AG08395 (cell line): ENCODE results near the gene SRP9.

Experiments used
- DNase-seq: peaks from one replicate; pipeline ENCODE4 v3.0.0; 2012; ENCODE audit warnings: mixed read lengths, low spot score

Gene SRP9

GRCh38 chr1:225777583-225778336, at the start of gene SRP9:
Gene SRP9, plus strand, starts transcription at chr1:225777826. Its CDS starts 115 bp downstream, at chr1:225777941.
- DNase-seq = peak; percentile 98

DNA sequence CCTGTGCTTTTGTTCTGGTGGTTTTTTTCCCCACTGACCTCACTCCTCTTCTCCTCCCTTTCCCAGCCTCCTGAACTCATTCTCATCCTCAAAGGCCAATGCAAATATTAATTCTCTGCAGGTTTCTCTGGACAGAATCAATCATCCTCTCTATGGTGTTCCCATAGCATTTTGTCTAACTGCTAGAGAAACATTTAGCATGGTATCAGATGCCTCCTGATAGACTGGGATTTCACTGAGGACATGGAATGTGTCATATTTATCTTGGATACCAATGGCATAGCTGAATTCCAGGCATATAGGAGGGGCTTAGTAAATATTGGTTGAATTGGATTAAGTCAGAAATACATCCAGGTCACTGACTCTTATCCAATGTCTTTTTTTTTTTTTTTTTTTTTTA, 46.1 kb upstream of the SRP9 start:
- no peak for DNase-seq

DNA sequence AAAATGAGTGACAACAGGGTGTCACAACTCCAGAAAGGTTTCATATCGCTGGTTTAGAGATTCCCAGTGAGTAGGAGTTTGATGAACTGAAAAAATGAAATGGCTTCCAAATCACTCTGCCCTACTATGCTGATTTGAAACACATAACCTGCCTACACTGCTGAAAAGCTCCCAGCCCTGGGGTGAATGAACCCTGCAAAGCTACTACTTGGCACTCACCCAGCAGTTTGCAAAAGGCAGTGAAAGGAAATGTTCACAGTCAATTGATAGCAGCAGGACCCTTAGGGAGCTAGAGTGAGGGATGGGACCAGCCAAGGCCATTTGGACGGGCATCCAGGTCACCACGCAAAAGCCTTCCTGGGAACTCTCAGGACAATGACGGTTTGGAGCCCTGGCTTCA, 44.4 kb upstream of the SRP9 start:
- no peak for DNase-seq

DNA sequence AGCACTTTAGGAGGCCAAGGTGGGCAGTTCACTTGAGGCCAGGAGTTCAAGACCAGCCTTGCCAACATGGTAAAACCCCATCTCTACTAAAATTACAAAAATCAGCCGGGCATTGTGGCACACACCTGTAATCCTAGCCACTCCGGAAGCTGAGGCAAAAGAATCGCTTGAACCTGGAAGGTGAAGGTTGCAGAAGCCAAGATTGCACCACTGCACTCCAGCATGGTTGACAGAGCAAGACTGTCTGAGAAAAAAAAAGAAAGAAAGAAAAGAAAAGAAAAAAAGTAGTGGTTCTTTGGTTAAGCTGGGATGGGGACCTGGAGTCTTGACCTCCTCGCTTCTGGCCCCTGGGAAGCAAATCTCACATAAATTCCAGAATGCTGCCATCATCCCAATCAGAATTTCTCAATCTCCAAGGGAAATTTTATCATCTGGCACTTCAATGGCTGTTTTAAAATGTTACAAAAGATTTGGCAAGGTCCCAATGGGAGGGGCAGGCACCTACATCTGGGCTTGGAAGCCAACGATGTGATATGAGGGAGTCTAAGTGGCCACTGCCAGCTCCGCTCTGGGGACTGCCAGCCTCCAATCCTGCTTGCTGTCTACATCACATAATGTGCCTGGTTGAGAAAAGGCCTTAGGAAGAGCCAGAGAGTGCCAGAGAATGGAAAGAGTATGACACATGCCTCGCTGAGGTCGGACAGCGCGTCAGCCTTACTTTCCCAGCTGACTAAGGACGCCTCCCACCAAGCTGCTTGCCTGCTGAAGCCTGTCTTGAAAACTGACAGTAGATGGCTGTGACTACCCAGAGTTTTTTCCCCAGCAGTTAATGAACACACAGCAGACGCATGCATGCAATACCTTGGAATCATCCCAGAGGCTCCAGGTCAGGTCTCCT, 42.1 kb upstream of the SRP9 start:
- DNase-seq = peak; percentile 94

GRCh38 chr1:225736437-225737098, 41.1 kb upstream of the SRP9 start:
- peak; percentile 4 for DNase-seq

GRCh38 chr1:225737161-225737560, 40.5 kb upstream of the SRP9 start:
- DNase-seq = no peak

DNA sequence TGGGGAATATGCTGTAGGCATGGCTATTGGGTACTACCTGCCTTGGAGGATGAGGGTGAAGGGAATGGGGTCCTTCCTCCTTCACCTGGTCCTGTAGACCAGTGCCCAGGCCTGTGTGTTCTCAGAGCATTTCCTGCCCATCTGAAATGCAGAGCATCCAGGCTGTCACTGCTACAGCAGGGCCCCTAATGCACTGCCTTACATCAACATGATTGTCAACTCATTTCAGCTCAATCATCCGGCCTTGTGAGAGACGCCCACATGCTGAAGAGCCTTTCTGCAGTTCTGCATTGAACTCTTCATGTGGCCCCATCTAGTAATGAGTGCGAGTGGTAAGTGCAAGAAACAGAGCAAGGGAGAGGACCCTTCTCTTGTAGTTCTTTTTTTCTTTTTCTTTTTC, 39.8 kb upstream of the SRP9 start:
- DNase-seq = no peak

DNA sequence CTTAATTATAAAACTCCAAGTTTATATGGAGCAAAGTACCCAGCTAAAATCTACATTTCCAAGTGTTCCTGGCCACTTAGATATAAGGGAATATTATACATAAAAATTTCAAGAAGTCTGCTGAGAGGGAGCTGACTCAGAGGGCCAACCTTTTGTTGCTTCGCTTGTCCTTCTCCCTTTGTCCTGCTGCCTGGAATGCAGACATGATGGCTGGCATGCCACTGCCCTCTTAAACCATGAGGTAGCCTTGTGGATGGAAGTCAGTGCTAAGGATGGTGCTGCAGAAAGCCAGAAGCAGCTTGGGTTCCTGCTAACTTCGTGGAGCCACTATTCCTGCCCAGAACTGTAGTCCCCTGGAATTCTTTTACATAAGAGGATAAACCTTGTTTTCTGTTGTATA, 38.9 kb upstream of the SRP9 start:
- DNase-seq = no peak

- no peak for DNase-seq
Measured at GRCh38 chr1:225739542-225740107, 38.0 kb upstream of the SRP9 start.

DNA sequence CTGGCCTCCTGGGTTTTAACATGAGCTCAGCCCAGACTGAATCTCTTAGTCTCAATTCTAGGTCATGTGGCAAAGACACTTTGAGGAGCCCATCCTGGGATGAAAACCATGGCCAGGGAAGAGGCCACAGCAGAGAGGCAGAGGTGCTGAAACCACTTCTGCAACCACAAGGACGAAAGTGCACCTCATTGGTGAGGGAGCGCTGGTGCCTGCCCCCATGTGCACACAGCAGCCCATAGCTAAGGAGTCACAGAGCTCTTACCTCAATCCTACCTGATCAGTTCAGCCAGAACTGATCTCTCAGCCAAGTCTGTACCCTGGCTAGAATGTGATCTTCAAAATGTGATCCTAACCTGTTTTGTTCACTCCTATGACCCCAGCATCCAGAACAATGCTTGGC, 32.9 kb upstream of the SRP9 start:
- DNase-seq = no peak

DNA sequence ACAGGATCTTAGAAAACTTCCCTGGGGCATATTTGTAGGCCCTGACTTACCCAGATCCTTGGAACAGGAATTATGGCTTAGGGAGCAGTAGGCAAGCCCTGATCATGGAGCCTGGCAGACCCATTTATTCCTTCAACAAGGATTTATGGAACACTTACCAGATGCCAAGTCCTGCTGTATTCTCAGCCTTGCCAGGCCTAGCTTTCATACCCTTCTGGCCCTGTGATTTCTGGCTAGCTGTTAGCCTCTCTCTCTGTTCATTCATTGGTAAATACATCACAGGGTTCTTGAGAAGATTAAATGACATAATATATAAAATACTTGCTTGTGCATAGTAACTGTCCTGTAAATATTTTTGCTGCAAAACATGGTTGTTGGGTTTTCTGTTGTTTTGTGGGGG, 32.4 kb upstream of the SRP9 start:
- DNase-seq = no peak

DNA sequence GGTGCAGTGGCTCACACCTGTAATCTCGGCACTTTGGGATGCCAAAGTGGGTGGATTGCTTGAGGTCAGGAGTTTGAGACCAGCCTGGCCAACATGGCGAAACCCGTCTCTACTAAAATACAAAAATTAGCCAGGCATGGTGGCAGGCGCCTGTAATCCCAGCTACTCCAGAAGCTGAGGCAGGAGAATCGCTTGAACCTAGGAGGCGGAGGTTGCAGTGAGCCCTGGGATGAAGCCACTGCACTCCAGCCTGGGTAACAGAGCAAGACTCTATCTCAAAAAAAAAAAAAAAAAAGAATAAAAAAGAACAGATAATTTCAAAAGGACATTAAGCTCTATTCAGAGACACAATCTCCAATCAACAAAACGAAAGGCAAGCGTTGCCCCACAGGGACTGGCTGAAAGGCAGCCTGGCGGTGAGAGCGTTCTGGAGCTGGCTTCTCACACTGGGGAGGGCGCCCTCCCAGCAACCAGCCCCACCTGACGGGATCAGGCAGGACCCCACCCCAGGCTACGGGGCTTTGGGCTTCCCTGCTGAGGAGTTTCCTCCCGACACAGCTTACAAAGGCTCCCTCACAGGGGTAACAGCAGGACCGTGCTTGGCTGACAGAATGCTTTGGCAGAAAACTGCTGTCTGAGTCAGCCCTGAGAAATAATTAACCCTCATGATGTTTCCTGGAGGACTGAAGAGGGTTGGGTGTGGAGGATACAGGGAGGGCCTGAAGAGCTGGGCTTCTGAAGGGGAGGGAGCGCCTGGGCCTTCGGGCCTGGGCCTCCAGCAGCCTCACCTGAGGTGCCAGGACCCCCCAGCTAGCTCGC, 31.1 kb upstream of the SRP9 start:
- DNase-seq = peak; percentile 85

- DNase-seq = no peak
Measured at GRCh38 chr1:225747566-225747965, 30.1 kb upstream of the SRP9 start.

- DNase-seq = no peak
Measured at GRCh38 chr1:225748529-225748928, 29.1 kb upstream of the SRP9 start.

GRCh38 chr1:225749706-225750105, 27.9 kb upstream of the SRP9 start:
- DNase-seq = no peak

DNA sequence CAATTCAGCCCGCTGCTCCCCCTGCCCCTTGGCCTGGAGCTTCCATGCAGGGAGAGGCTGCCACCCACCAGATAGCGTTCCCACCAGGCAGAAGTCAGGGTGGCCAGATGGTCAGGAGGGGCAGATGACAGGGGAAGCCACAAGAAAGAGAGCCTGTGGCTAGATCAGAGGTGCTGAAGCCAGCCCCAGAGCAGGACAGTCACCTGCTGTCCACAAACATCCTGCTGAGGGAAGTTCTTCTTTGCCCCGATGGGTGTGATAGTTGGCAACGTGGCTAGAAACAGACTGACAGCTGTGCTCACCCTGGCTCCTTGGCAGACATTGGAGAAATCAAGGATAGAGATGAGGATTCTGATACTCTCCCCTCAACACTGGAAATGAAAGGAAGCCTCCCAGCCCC, 27.2 kb upstream of the SRP9 start:
- no peak for DNase-seq

DNA sequence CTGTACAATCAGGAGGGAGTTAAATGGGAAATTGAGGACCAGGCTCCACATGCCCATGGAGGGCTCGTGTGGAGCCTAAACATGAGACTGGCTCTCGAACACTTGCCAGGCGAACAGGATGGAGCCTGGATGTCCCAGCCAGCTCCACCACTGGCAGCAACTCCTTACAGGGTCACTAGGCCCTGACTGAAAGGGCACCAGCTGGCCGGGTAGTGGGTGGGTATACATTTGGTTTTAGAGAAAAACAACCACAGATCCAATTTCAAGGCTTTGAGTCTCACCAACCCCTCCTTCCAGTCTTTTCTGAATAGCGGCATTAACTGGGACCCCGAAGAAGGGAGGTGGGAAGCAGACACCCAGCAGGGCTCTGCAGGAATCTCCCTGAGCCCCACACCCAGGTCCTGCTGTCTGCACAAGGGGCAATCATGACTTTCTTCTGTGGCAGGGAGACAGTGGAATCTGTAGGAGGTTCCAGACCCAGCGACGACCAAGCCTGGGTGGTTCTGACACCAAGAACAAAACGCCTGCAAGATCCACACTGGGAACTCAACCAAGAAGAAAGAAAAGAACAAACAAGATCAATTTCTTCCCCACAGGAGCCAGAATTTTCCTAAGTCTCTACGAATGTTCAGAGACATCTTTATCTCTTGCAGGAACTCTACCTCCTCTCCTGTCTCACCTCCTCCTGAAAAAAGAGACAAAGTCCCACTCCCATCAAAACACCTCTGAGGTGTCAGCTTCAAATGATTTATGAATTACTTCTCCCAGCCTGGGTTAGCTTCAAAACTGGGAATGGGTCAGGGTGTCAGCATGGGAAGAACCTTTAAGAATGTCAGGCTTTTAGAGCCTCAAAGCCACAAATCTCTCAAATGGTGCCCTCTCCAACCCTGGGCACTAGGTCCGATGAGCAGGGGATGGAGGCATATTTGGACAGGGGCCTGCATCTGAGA, 26.5 kb upstream of the SRP9 start:
- DNase-seq = no peak

GRCh38 chr1:225752245-225752644, 25.4 kb upstream of the SRP9 start:
- no peak for DNase-seq

GRCh38 chr1:225754940-225755641, 22.5 kb upstream of the SRP9 start:
- peak; percentile 93 for DNase-seq
